Esophagus squamous epithelium (tissue), 4 donors: ENCODE results near the gene PKN3.

ENCODE experiments used
- POLR2A ChIP-seq, 4 donors: fragments of 450-650 bp; IDR thresholded peaks; one replicate each; pipeline ENCODE4 v1.6.1; 2017; ENCODE audit warnings: antibody characterized with exemption in 4 of 4, mild to moderate bottlenecking in 4 of 4, moderate library complexity in 3 of 4
- TF ChIP-seq, protein P1 (sequence below), 6 experiments: fragments of 450-650 bp in 4 of 6; fragments of 200-600 bp in 2 of 6; sonication (generic) in 2 of 6; IDR thresholded peaks; one replicate each; pipeline ENCODE4 v1.5.1; 2016 to 2019; ENCODE audit warnings: antibody characterized with exemption in 6 of 6, mild to moderate bottlenecking in 4 of 6, moderate library complexity in 4 of 6

- no peak for TF ChIP-seq POLR2A (IDR thresholded peaks at IDR 0.05)
- TF ChIP-seq, protein P1, sequence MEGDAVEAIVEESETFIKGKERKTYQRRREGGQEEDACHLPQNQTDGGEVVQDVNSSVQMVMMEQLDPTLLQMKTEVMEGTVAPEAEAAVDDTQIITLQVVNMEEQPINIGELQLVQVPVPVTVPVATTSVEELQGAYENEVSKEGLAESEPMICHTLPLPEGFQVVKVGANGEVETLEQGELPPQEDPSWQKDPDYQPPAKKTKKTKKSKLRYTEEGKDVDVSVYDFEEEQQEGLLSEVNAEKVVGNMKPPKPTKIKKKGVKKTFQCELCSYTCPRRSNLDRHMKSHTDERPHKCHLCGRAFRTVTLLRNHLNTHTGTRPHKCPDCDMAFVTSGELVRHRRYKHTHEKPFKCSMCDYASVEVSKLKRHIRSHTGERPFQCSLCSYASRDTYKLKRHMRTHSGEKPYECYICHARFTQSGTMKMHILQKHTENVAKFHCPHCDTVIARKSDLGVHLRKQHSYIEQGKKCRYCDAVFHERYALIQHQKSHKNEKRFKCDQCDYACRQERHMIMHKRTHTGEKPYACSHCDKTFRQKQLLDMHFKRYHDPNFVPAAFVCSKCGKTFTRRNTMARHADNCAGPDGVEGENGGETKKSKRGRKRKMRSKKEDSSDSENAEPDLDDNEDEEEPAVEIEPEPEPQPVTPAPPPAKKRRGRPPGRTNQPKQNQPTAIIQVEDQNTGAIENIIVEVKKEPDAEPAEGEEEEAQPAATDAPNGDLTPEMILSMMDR (IDR thresholded peaks at IDR 0.05): no peak
Observed at GRCh38 chr9:128729302-128729701, 27.0 kb downstream of the PKN3 start.
